GM21528 (cell line): ENCODE measurements around the gene ANKRD13D.

Experiments
- ATAC-seq: cut with Tn5 transposase; IDR thresholded peaks from one replicate; pipeline ENCODE4 v1.9.1; 2021; ENCODE audit warnings: mild to moderate bottlenecking, moderate library complexity; ENCODE audit not compliant: unreplicated experiment, low FRiP score

ANKRD13D gene

GRCh38 chr11:67272327-67273259, 16.5 kb upstream of the ANKRD13D start:
- ATAC-seq = no peak

GRCh38 chr11:67273260-67273990, 15.7 kb upstream of the ANKRD13D start:
- ATAC-seq = no peak

- ATAC-seq = no peak
These were observed 14.1 kb upstream of the ANKRD13D start for GRCh38 chr11:67274768-67275605.

GRCh38 chr11:67275606-67276409, 13.3 kb upstream of the ANKRD13D start:
- ATAC-seq = no peak

- ATAC-seq = no peak
These were observed 12.3 kb upstream of the ANKRD13D start for GRCh38 chr11:67276781-67277230.

DNA sequence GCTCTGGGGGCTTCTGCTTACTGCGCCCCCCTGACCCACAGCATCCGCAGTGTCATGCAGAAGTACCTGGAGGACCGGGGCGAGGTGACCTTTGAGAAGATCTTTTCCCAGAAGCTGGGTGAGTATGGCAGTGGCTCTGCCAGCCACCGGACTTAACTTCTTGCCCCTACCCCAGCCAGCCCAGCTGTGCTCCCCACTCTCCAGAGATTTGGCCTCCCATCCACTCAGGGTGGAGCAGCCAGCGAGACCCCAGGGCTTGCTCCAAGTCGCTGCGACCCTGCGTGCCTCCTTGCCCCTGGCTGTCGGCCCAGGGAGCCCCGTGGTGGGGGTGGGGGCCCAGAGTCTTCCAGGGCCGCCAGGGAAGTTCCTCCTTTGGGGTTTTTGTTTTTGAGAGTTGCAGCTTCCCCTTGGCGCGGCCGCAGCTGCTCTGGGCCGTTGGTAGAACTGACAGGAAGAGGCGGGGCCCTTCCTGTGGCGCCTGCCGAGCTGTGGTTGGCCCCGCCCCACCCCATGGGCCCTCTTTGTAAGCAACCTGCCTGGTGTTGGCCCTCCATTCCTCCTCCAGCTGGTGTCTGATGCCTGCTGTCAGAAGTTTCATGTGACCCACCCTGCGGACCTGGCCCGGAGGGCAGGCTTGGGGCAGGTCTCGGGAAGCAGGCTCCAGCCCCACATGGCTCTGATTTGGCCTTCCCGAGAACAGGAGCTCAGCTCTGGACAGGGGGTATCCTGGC, 11.7 kb upstream of the ANKRD13D start:
- ATAC-seq = peak; percentile 67

DNA sequence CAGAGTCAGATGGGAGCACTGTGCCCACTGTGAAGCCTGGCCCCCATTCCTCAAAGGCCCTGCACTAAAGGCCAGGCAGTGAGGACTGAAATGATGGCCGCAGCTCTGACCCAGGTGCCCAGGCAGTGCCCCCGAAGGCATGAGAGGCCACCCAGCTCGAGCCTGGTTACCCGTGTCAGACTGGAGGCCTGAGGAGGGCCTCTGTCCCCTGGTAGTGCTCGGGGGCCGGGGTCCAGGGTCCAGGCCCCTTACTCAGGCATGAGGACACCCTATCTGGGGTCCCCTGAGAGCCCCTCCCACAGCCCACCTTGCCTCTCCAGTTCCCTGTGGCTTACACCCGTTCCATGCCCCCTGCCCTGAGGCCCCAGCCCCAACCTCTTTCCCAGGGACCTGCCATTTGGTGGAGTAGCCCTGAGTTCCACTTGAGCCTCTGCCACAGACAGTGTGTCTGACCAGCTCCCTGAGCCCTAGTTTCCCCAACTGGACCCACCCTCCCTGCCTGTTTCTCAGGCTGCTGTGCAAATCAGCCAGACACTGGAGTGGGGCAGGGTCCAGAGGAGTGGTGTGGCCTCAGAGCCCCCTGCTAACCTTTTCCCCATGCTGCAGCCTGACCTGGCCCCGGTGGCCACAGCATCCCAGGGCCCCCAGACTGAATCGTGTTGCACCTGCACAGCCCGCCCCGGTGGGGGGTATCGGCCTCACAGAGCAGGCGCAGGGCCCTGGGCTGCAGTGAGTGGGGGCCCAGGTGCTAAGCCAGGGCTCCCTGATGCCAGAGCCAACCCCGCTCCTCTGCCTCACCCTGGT, 10.8 kb upstream of the ANKRD13D start:
- no peak for ATAC-seq

GRCh38 chr11:67278939-67279588, 10.0 kb upstream of the ANKRD13D start:
- no peak for ATAC-seq

- ATAC-seq = no peak
These were observed 9.3 kb upstream of the ANKRD13D start for GRCh38 chr11:67279589-67280340.

GRCh38 chr11:67280341-67280787, 8.7 kb upstream of the ANKRD13D start:
- no peak for ATAC-seq

- ATAC-seq = no peak
These were observed 8.1 kb upstream of the ANKRD13D start for GRCh38 chr11:67280788-67281551.

- ATAC-seq = no peak
These were observed 7.5 kb upstream of the ANKRD13D start for GRCh38 chr11:67281552-67282150.

DNA sequence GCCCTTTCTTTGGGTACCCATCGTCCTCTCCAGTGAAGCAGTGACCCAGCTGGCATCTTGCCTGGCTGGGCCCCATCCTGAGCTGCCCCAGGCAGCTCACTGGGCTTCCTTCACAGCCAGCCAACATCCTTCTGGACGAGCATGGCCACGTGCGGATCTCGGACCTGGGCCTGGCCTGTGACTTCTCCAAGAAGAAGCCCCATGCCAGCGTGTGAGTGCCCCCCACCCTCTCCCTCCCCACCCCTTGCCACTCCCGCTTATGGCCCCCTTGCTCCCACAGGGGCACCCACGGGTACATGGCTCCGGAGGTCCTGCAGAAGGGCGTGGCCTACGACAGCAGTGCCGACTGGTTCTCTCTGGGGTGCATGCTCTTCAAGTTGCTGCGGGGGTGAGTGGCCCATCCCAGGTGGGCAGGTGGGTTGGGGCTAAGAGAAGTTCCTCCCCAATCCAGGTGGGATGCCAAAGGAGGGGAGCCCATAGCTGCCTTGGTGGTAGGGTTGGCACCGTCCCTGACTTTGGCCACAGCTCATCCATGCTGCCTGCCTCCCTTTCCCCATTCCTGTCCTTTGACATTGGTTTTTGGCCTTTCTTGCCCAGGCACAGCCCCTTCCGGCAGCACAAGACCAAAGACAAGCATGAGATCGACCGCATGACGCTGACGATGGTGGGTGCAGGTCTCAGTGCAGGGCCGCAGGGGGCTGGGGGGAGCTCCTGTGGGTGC, 6.8 kb upstream of the ANKRD13D start:
- no peak for ATAC-seq

- no peak for ATAC-seq
These were observed 6.2 kb upstream of the ANKRD13D start for GRCh38 chr11:67282876-67283371.

- ATAC-seq = no peak
These were observed 5.6 kb upstream of the ANKRD13D start for GRCh38 chr11:67283481-67283963.
